GM15510 (cell line): ENCODE measurements around the gene TPM1.

ENCODE experiments used
- POLR2A ChIP-seq: IDR thresholded peaks from 3 replicates; pipeline ENCODE4 v1.6.1; 2011; ENCODE audit warnings: borderline replicate concordance; ENCODE audit not compliant: insufficient read length; ENCODE audit errors: extremely low read depth

TPM1 gene

GRCh38 chr15:63041974-63042876 lies at the start of gene TPM1:
Gene TPM1 (plus strand): TSS chr15:63042747. CDS start chr15:63042830, 83 bp downstream.
- no peak for TF ChIP-seq POLR2A

GRCh38 chr15:62993066-62993465 lies 49.5 kb upstream of the TPM1 start:
- no peak for TF ChIP-seq POLR2A

- TF ChIP-seq POLR2A = no peak
Observed at GRCh38 chr15:62994439-62994838, 48.1 kb upstream of the TPM1 start.

GRCh38 chr15:62994975-62995681 lies 47.4 kb upstream of the TPM1 start:
- TF ChIP-seq POLR2A = no peak

GRCh38 chr15:62997441-62997840 lies 45.1 kb upstream of the TPM1 start:
- no peak for TF ChIP-seq POLR2A

- no peak for TF ChIP-seq POLR2A
Observed at GRCh38 chr15:62998262-62998890, 44.2 kb upstream of the TPM1 start.

- no peak for TF ChIP-seq POLR2A
Observed at GRCh38 chr15:62999178-62999577, 43.4 kb upstream of the TPM1 start.

GRCh38 chr15:62999923-63000561 lies 42.5 kb upstream of the TPM1 start:
- no peak for TF ChIP-seq POLR2A

- TF ChIP-seq POLR2A = no peak
Observed at GRCh38 chr15:63000706-63001105, 41.8 kb upstream of the TPM1 start.

GRCh38 chr15:63004211-63004610 lies 38.3 kb upstream of the TPM1 start:
- no peak for TF ChIP-seq POLR2A

GRCh38 chr15:63006032-63006878 lies 36.3 kb upstream of the TPM1 start:
- TF ChIP-seq POLR2A = no peak

GRCh38 chr15:63008333-63009049 lies 34.1 kb upstream of the TPM1 start:
- no peak for TF ChIP-seq POLR2A

GRCh38 chr15:63010386-63010785 lies 32.2 kb upstream of the TPM1 start:
- no peak for TF ChIP-seq POLR2A
